Right lobe of liver (tissue), 4 donors: ENCODE results near the gene INAVA.

Source experiments
- CTCF ChIP-seq, 4 donors: fragments of 200-600 bp in 3 of 4; fragments of 450-650 bp in 1 of 4; IDR thresholded peaks; one replicate each; pipeline versions ENCODE4 v1.5.1 to v1.8.0; 2016 to 2022; ENCODE audit warnings: antibody characterized with exemption in 4 of 4, mild to moderate bottlenecking in 2 of 4
- POLR2A ChIP-seq: fragments of 450-650 bp; IDR thresholded peaks from one replicate; pipeline ENCODE4 v1.6.1; 2017; ENCODE audit warnings: antibody characterized with exemption, mild to moderate bottlenecking
- donor health status: DM: no; HTN: no; CAD: no.
- donor health status: DM: no; HTN: no; CAD: no.
- donor health status: DM: no; HTN: yes; CAD: no.

- no peak for TF ChIP-seq CTCF (IDR thresholded peaks at IDR 0.05)
- TF ChIP-seq POLR2A: no peak
These were observed 1.2 kb upstream of the INAVA start for GRCh38 chr1:200893411-200893901.
